ENCODE data around the gene CD300LG. TPM values are rescaled to one million over a fixed set of nuclear protein-coding genes. Genes with fewer than 3 reads are reported as not detected.

Gene CD300LG
- total RNA-seq, 1 donor from 2014 or later: 5.7 TPM

- H3K27me3 ChIP-seq (ENCODE audit: low read depth): peaks cover 26% of the 10 kb centered on the region
Measured at GRCh38 chr17:43900858-43901754, 54.1 kb downstream of the CD300LG start.

GRCh38 chr17:43901861-43902589 is 55.0 kb downstream of the CD300LG start:
- H3K4me3 ChIP-seq: no peak overlapping the region
- no peaks in the 10 kb centered on the region for H3K9me3 ChIP-seq
- H3K27me3 ChIP-seq (ENCODE audit: low read depth): peaks cover 36% of the 10 kb centered on the region
- ATAC-seq (no peak), DNase-seq (no peak)
- no peak overlapping the region for H3K27ac ChIP-seq
- TF ChIP-seq, protein P1, sequence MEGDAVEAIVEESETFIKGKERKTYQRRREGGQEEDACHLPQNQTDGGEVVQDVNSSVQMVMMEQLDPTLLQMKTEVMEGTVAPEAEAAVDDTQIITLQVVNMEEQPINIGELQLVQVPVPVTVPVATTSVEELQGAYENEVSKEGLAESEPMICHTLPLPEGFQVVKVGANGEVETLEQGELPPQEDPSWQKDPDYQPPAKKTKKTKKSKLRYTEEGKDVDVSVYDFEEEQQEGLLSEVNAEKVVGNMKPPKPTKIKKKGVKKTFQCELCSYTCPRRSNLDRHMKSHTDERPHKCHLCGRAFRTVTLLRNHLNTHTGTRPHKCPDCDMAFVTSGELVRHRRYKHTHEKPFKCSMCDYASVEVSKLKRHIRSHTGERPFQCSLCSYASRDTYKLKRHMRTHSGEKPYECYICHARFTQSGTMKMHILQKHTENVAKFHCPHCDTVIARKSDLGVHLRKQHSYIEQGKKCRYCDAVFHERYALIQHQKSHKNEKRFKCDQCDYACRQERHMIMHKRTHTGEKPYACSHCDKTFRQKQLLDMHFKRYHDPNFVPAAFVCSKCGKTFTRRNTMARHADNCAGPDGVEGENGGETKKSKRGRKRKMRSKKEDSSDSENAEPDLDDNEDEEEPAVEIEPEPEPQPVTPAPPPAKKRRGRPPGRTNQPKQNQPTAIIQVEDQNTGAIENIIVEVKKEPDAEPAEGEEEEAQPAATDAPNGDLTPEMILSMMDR (IDR thresholded peaks at IDR 0.05): no peak
- intact Hi-C loops (cut with DNase I): no loop called here
- peaks cover 26% of the 10 kb centered on the region for H3K4me1 ChIP-seq
- H3K36me3 ChIP-seq: no peaks in the 10 kb centered on the region

More at GRCh38 chr17:43900858-43901754, 54.1 kb downstream of the CD300LG start:
- no peak for ATAC-seq
- intact Hi-C loops (cut with DNase I): no loop called here
- Histone ChIP-seq H3K4me3 (peak overlapping the region; percentile 51), H3K27ac (no peak overlapping the region), H3K9me3 (no peaks in the 10 kb centered on the region), H3K4me1 (peaks cover 17% of the 10 kb centered on the region), H3K36me3 (no peaks in the 10 kb centered on the region)
- TF ChIP-seq, protein P1 (IDR thresholded peaks at IDR 0.05): no peak
- DNase-seq: no peak

DNA sequence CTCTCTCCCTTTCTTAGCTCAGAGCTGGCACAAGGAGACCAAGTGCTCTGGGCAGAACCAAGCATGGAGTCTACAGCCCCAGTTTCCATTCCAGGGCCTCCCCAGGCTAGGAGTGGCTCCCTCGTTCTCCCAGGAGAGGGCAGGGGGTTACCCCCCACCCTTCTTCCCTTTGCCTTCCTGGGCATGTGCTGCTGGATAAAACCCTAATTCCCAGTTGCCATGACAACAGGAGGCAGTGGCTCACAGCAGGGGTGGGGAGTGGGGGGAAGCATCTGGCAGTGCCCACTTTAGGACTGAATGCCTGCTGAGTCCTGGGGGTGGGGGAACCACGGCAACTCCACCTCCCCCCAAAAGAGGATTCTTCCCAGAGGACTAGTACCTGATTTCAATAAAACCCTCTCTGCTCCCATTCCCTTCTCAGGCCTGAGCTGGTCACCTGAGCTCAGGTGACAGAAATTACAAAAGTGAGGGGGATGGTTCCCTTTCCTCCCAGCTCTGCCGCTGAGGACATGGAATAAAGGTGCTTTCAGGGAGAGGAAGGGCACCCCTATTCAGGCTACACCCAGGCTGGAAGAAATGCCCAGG is 58.5 kb downstream of the CD300LG start:
- DNase-seq: no peak
- Histone ChIP-seq H3K36me3 (no peaks in the 10 kb centered on the region), H3K27ac (no peak overlapping the region), H3K9me3 (no peaks in the 10 kb centered on the region), H3K4me3 (no peak overlapping the region), H3K4me1 (peaks cover 35% of the 10 kb centered on the region), H3K27me3 (ENCODE audit: low read depth) (peaks cover 54% of the 10 kb centered on the region)
- TF ChIP-seq, protein P1 (IDR thresholded peaks at IDR 0.05): no peak
- intact Hi-C loops (cut with DNase I): no loop called here
- ATAC-seq: no peak

GRCh38 chr17:43905985-43906852 is 59.2 kb downstream of the CD300LG start:
- TF ChIP-seq, protein P1 (IDR thresholded peaks at IDR 0.05): no peak
- DNase-seq (peak; percentile 61), ATAC-seq (peak; percentile 60 to 61)
- intact Hi-C loops (cut with DNase I): no loop called here
- no peak overlapping the region for H3K27ac ChIP-seq
- peaks cover 54% of the 10 kb centered on the region for H3K27me3 ChIP-seq (ENCODE audit: low read depth)
- H3K36me3 ChIP-seq: no peaks in the 10 kb centered on the region
- no peaks in the 10 kb centered on the region for H3K9me3 ChIP-seq
- peaks cover 28% of the 10 kb centered on the region for H3K4me1 ChIP-seq
- peak overlapping the region; percentile 60 for H3K4me3 ChIP-seq
